T-helper 1 cell treated with Interleukin-12 subunit alpha and Interleukin-12 subunit beta and Interleukin-4 antibody, amounts not matched to agents 30 μg/mL and 1 μg/mL, for 36 hours (primary cell): Measurements from ENCODE around the gene TMEM164.
A peak's percentile ranks its signal among the peaks of the same experiment; 100 is the strongest.

Source experiments
- H3K27ac Mint-ChIP-seq: one replicate; pipeline ENCODE4 v1.8.0; 2021; ENCODE audit warnings: mild to moderate bottlenecking, mixed read lengths
- H3K27me3 Mint-ChIP-seq: one replicate; pipeline ENCODE4 v1.8.0; 2021; ENCODE audit warnings: low read depth, mixed read lengths
- H3K36me3 Mint-ChIP-seq: one replicate; pipeline ENCODE4 v1.8.0; 2021; ENCODE audit warnings: low read depth, mixed read lengths
- H3K4me1 Mint-ChIP-seq: one replicate; pipeline ENCODE4 v1.8.0; 2021; ENCODE audit warnings: low read depth, mixed read lengths
- H3K4me3 Mint-ChIP-seq: one replicate; pipeline ENCODE4 v1.8.0; 2021; ENCODE audit warnings: mild to moderate bottlenecking, moderate library complexity, mixed read lengths
- H3K9me3 Mint-ChIP-seq: one replicate; pipeline ENCODE4 v1.8.0; 2021; ENCODE audit warnings: mixed read lengths

Gene TMEM164

GRCh38 chrX:110180176-110180927 lies 177.4 kb downstream of the TMEM164 start:
- Mint-ChIP-seq H3K4me3 (no peak overlapping the region), H3K27ac (no peak overlapping the region), H3K9me3 (no peaks in the 10 kb centered on the region), H3K36me3 (peaks cover 8% of the 10 kb centered on the region), H3K4me1 (peaks cover 6% of the 10 kb centered on the region), H3K27me3 (no peaks in the 10 kb centered on the region)

GRCh38 chrX:110180928-110181310 lies 178.0 kb downstream of the TMEM164 start:
- Mint-ChIP-seq H3K27me3 (no peaks in the 10 kb centered on the region), H3K4me3 (no peak overlapping the region), H3K27ac (no peak overlapping the region), H3K9me3 (no peaks in the 10 kb centered on the region), H3K36me3 (peaks cover 12% of the 10 kb centered on the region), H3K4me1 (peaks cover 6% of the 10 kb centered on the region)

- Mint-ChIP-seq H3K36me3 (peaks cover 15% of the 10 kb centered on the region), H3K27me3 (no peaks in the 10 kb centered on the region), H3K27ac (no peak overlapping the region), H3K4me1 (peaks cover 6% of the 10 kb centered on the region), H3K9me3 (no peaks in the 10 kb centered on the region), H3K4me3 (no peak overlapping the region)
These were observed 178.7 kb downstream of the TMEM164 start for GRCh38 chrX:110181459-110182137.

GRCh38 chrX:110182362-110182761 lies 179.4 kb downstream of the TMEM164 start:
- no peak overlapping the region for H3K4me3 Mint-ChIP-seq
- H3K4me1 Mint-ChIP-seq = peaks cover 6% of the 10 kb centered on the region
- no peaks in the 10 kb centered on the region for H3K27me3 Mint-ChIP-seq
- H3K36me3 Mint-ChIP-seq = peaks cover 19% of the 10 kb centered on the region
- no peak overlapping the region for H3K27ac Mint-ChIP-seq
- H3K9me3 Mint-ChIP-seq = no peaks in the 10 kb centered on the region

- Mint-ChIP-seq H3K4me3 (no peak overlapping the region), H3K27me3 (no peaks in the 10 kb centered on the region), H3K36me3 (peaks cover 19% of the 10 kb centered on the region), H3K4me1 (peaks cover 6% of the 10 kb centered on the region), H3K27ac (no peak overlapping the region), H3K9me3 (no peaks in the 10 kb centered on the region)
These were observed 180.0 kb downstream of the TMEM164 start for GRCh38 chrX:110182865-110183264.

GRCh38 chrX:110183314-110183713 lies 180.4 kb downstream of the TMEM164 start:
- Mint-ChIP-seq H3K27ac (no peak overlapping the region), H3K9me3 (no peaks in the 10 kb centered on the region), H3K27me3 (no peaks in the 10 kb centered on the region), H3K4me1 (peaks cover 8% of the 10 kb centered on the region), H3K4me3 (no peak overlapping the region), H3K36me3 (peaks cover 19% of the 10 kb centered on the region)

GRCh38 chrX:110188701-110189558 lies 186.0 kb downstream of the TMEM164 start:
- Mint-ChIP-seq H3K27me3 (no peaks in the 10 kb centered on the region), H3K4me3 (no peak overlapping the region), H3K4me1 (peaks cover 17% of the 10 kb centered on the region), H3K36me3 (peaks cover 18% of the 10 kb centered on the region), H3K9me3 (no peaks in the 10 kb centered on the region), H3K27ac (peak overlapping the region; percentile 58)

GRCh38 chrX:110192516-110192915 lies 189.6 kb downstream of the TMEM164 start:
- Mint-ChIP-seq H3K27ac (no peak overlapping the region), H3K9me3 (no peaks in the 10 kb centered on the region), H3K27me3 (no peaks in the 10 kb centered on the region), H3K4me3 (no peak overlapping the region), H3K36me3 (peaks cover 4% of the 10 kb centered on the region), H3K4me1 (peaks cover 16% of the 10 kb centered on the region)

- no peaks in the 10 kb centered on the region for H3K9me3 Mint-ChIP-seq
- H3K27me3 Mint-ChIP-seq = no peaks in the 10 kb centered on the region
- no peaks in the 10 kb centered on the region for H3K4me1 Mint-ChIP-seq
- H3K36me3 Mint-ChIP-seq = peaks cover 4% of the 10 kb centered on the region
- H3K27ac Mint-ChIP-seq = no peak overlapping the region
- H3K4me3 Mint-ChIP-seq = no peak overlapping the region
These were observed 192.1 kb downstream of the TMEM164 start for GRCh38 chrX:110194977-110195376.

GRCh38 chrX:110201799-110202198 lies 198.9 kb downstream of the TMEM164 start:
- H3K27me3 Mint-ChIP-seq = no peaks in the 10 kb centered on the region
- peaks cover 4% of the 10 kb centered on the region for H3K36me3 Mint-ChIP-seq
- peaks cover 2% of the 10 kb centered on the region for H3K4me1 Mint-ChIP-seq
- no peaks in the 10 kb centered on the region for H3K9me3 Mint-ChIP-seq
- H3K27ac Mint-ChIP-seq = no peak overlapping the region
- no peak overlapping the region for H3K4me3 Mint-ChIP-seq

- H3K27me3 Mint-ChIP-seq = no peaks in the 10 kb centered on the region
- H3K9me3 Mint-ChIP-seq = no peaks in the 10 kb centered on the region
- H3K4me1 Mint-ChIP-seq = peaks cover 2% of the 10 kb centered on the region
- H3K36me3 Mint-ChIP-seq = peaks cover 4% of the 10 kb centered on the region
- H3K27ac Mint-ChIP-seq = no peak overlapping the region
- H3K4me3 Mint-ChIP-seq = no peak overlapping the region
These were observed 202.1 kb downstream of the TMEM164 start for GRCh38 chrX:110204986-110205385.

- H3K9me3 Mint-ChIP-seq = no peaks in the 10 kb centered on the region
- no peak overlapping the region for H3K4me3 Mint-ChIP-seq
- peaks cover 2% of the 10 kb centered on the region for H3K36me3 Mint-ChIP-seq
- H3K4me1 Mint-ChIP-seq = peaks cover 2% of the 10 kb centered on the region
- no peak overlapping the region for H3K27ac Mint-ChIP-seq
- H3K27me3 Mint-ChIP-seq = no peaks in the 10 kb centered on the region
These were observed 205.2 kb downstream of the TMEM164 start for GRCh38 chrX:110208092-110208491.

- Mint-ChIP-seq H3K27ac (no peak overlapping the region), H3K4me1 (peaks cover 2% of the 10 kb centered on the region), H3K27me3 (no peaks in the 10 kb centered on the region)
These were observed 207.7 kb downstream of the TMEM164 start for GRCh38 chrX:110210417-110211139.

GRCh38 chrX:110211340-110211739 lies 208.4 kb downstream of the TMEM164 start:
- Mint-ChIP-seq H3K9me3 (no peaks in the 10 kb centered on the region), H3K4me3 (no peak overlapping the region), H3K27me3 (no peaks in the 10 kb centered on the region), H3K36me3 (peaks cover 8% of the 10 kb centered on the region), H3K4me1 (no peaks in the 10 kb centered on the region), H3K27ac (no peak overlapping the region)

More at GRCh38 chrX:110210417-110211139, 207.7 kb downstream of the TMEM164 start:
- Mint-ChIP-seq H3K9me3 (no peaks in the 10 kb centered on the region), H3K36me3 (peaks cover 6% of the 10 kb centered on the region), H3K4me3 (no peak overlapping the region)
